Progenitor cell of endocrine pancreas (in vitro differentiated cells): Measurements from ENCODE around the gene SLC35A4. TPM values are rescaled to one million over a fixed set of nuclear protein-coding genes. Genes with fewer than 3 reads are reported as not detected.

ENCODE experiments used
- DNase-seq: peaks from one replicate; pipeline ENCODE4 v3.0.0; 2021; ENCODE audit warnings: low spot score; ENCODE audit not compliant: unreplicated experiment
- H3K27ac Mint-ChIP-seq: 2 replicates; pipeline ENCODE4 v1.8.0; 2021; ENCODE audit warnings: mild to moderate bottlenecking, moderate library complexity, mixed read lengths
- H3K27me3 Mint-ChIP-seq: 2 replicates; pipeline ENCODE4 v1.8.0; 2021; ENCODE audit warnings: mixed read lengths
- H3K36me3 Mint-ChIP-seq: 2 replicates; pipeline ENCODE4 v1.8.0; 2022; ENCODE audit warnings: mixed read lengths; ENCODE audit not compliant: insufficient read depth
- H3K4me1 Mint-ChIP-seq: 2 replicates; pipeline ENCODE4 v1.8.0; 2021; ENCODE audit warnings: low read depth, mixed read lengths
- H3K4me3 Mint-ChIP-seq: 2 replicates; pipeline ENCODE4 v1.8.0; 2021; ENCODE audit warnings: low read depth, mild to moderate bottlenecking, moderate library complexity, mixed read lengths
- H3K9me3 Mint-ChIP-seq: 2 replicates; pipeline ENCODE4 v1.8.0; 2021; ENCODE audit warnings: low read depth, mixed read lengths
- total RNA-seq: library from RNA; stranded (reverse); gene quantifications from 2 replicates; pipeline ENCODE4 v1.2.1, GENCODE V29; 2021
- TF ChIP-seq, protein P1 (sequence below): fragments of 200-600 bp; sonication (generic); IDR thresholded peaks from one replicate; pipeline ENCODE4 v1.5.0; 2021; ENCODE audit warnings: antibody characterized with exemption, mild to moderate bottlenecking; ENCODE audit not compliant: unreplicated experiment

Gene SLC35A4
- total RNA-seq, 1 donor from 2014 or later = 69.2 TPM

DNA sequence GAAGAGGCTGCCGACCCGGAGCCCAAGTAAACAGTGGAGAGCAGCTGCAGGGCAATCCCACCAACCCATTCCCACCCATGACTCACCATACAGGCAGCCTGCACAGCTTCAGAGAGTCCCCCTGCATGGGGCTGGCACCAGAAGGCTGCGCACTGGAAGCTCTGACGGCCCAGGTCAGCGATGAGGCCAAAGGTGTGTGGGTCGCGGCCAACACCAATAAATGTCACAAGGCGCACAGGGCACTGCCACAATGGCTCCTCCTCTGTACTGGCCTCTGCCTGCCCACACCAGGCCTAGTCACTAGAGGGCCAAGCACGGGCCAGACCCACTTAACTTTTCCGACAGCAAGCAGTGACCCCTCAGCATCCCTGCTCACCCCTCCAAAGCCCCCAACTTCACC lies 4.4 kb upstream of the SLC35A4 start:
- TF ChIP-seq, protein P1, sequence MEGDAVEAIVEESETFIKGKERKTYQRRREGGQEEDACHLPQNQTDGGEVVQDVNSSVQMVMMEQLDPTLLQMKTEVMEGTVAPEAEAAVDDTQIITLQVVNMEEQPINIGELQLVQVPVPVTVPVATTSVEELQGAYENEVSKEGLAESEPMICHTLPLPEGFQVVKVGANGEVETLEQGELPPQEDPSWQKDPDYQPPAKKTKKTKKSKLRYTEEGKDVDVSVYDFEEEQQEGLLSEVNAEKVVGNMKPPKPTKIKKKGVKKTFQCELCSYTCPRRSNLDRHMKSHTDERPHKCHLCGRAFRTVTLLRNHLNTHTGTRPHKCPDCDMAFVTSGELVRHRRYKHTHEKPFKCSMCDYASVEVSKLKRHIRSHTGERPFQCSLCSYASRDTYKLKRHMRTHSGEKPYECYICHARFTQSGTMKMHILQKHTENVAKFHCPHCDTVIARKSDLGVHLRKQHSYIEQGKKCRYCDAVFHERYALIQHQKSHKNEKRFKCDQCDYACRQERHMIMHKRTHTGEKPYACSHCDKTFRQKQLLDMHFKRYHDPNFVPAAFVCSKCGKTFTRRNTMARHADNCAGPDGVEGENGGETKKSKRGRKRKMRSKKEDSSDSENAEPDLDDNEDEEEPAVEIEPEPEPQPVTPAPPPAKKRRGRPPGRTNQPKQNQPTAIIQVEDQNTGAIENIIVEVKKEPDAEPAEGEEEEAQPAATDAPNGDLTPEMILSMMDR = no peak
- H3K4me1 Mint-ChIP-seq = peaks cover 30% of the 10 kb centered on the region
- no peaks in the 10 kb centered on the region for H3K9me3 Mint-ChIP-seq
- H3K4me3 Mint-ChIP-seq = no peak overlapping the region
- H3K27ac Mint-ChIP-seq = no peak overlapping the region
- H3K36me3 Mint-ChIP-seq = peaks cover 2% of the 10 kb centered on the region
- no peaks in the 10 kb centered on the region for H3K27me3 Mint-ChIP-seq
- no peak for DNase-seq

DNA sequence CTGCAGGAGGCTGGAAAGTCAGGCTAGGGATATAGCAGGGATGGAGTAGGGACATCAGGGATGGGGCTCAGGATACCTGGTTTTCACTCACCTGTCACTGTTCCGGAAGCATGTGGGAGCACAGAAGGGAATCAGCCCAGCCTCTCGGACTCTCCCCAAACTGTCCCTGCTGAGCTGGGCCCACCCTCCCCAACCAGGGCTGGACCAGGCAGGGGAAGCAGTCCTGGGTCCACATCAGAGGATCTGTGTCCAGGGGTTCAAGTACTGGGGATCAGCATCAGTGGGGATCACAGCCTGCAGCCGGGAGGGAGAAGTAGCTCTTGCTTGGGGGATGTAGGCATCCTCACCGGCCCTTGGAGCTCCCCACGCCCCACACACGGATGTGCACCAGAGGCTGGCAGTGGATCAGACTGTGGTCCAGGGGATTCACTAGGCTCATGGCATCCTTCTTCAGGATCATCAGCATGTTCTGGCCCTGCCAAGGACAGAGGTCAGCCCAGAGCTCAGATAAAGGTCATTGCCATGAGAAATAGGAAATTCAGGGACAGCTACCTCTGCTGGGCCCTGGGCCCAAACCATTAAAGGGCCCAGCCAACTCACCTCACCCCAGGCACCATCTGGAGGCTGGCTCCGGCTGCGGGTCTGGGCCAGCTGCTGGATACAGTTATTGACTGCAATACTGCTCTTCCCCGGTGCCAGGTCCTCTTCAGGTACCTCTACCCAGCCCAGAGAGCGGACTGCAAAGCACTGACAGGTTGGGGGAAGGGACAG lies 2.7 kb upstream of the SLC35A4 start:
- H3K27me3 Mint-ChIP-seq = no peaks in the 10 kb centered on the region
- H3K36me3 Mint-ChIP-seq = peaks cover 6% of the 10 kb centered on the region
- TF ChIP-seq, protein P1 = no peak
- peak overlapping the region; percentile 98 for H3K4me3 Mint-ChIP-seq
- no peaks in the 10 kb centered on the region for H3K9me3 Mint-ChIP-seq
- DNase-seq = no peak
- H3K4me1 Mint-ChIP-seq = peaks cover 25% of the 10 kb centered on the region
- no peak overlapping the region for H3K27ac Mint-ChIP-seq

GRCh38 chr5:140563596-140563995 lies 1.0 kb upstream of the SLC35A4 start:
- DNase-seq = no peak
- peaks cover 21% of the 10 kb centered on the region for H3K4me1 Mint-ChIP-seq
- no peaks in the 10 kb centered on the region for H3K27me3 Mint-ChIP-seq
- TF ChIP-seq, protein P1 = no peak
- H3K9me3 Mint-ChIP-seq = no peaks in the 10 kb centered on the region
- peak overlapping the region; percentile 98 for H3K4me3 Mint-ChIP-seq
- H3K27ac Mint-ChIP-seq = peak overlapping the region; percentile 94
- H3K36me3 Mint-ChIP-seq = peaks cover 8% of the 10 kb centered on the region

DNA sequence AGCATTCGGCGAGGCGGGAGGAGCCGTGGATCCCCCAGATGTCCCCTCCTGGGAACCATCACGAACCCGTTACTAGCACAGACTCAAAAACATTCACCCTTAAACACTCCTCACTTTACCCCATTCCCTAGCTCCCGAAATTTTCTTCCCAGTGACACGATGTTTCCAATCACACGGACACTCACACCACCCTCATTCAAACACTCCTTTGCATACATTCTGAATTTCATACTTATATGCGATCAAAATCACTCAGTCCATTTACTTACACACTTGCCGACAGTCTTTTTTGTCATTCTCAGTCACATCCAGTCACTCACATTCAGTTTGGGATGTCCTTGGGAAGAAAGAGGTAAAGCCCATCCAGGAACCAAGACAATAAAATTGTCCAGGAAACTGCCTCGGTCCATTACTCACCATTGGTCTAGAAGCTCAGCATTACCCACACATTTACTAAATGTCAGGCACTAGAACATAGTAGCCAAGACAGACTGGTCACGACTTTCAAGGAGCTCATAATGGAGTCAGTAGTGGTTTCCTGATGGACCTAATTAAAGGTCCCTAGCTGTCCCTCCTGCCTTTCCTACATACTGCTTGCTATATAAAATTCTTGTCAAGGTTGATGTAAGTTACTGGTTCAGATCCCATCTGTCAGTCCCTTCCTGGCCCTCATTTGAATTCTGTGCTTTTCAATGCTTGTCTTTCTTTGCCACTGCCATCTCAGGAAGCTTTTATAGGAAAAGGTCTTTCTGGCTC lies 574 bp downstream of the SLC35A4 start:
- Mint-ChIP-seq H3K36me3 (peaks cover 6% of the 10 kb centered on the region), H3K27me3 (no peaks in the 10 kb centered on the region), H3K4me1 (peaks cover 21% of the 10 kb centered on the region), H3K27ac (peak overlapping the region; percentile 95), H3K9me3 (no peaks in the 10 kb centered on the region), H3K4me3 (peak overlapping the region; percentile 98)
- no peak for DNase-seq
- TF ChIP-seq, protein P1 = no peak

DNA sequence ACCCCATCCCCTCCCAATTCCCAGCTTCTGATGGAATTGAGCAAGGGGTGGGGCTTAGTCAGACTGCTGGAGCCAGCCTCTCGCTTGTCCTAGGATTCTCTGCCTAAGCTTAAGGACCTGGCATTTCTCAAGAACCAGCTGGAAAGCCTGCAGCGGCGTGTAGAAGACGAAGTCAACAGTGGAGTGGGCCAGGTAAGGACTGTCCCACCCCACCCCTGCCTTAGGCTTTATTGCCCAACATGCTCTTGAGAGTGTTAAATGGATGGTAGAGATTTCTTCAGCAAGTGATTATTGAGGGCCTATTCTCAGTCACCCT lies 1.1 kb downstream of the SLC35A4 start:
- peaks cover 21% of the 10 kb centered on the region for H3K4me1 Mint-ChIP-seq
- TF ChIP-seq, protein P1 = no peak
- H3K36me3 Mint-ChIP-seq = peaks cover 6% of the 10 kb centered on the region
- no peak overlapping the region for H3K27ac Mint-ChIP-seq
- no peaks in the 10 kb centered on the region for H3K9me3 Mint-ChIP-seq
- no peaks in the 10 kb centered on the region for H3K27me3 Mint-ChIP-seq
- peak overlapping the region; percentile 98 for H3K4me3 Mint-ChIP-seq
- DNase-seq = no peak
